IMR-90 (cell line): ENCODE measurements around the gene RDH16. TPM values are rescaled to one million over a fixed set of nuclear protein-coding genes. Genes with fewer than 3 reads are reported as not detected.

Source experiments
- ATAC-seq: fragments of 200-7000 bp; cut with Tn5 transposase; 2 replicates; pipeline ENCODE4 v1.9.1; 2020; ENCODE audit warnings: low read depth, mild to moderate bottlenecking, moderate library complexity
- BruUV-seq: library from RNA; stranded (reverse); fragments of 400-500 nt; replicated peaks from 2 replicates; lab custom pipeline; 2021; lab: Mats Ljungman, UMichigan
- CTCF ChIA-PET: fragments of 300-600 bp; formaldehyde crosslinking; extraction: SDS; loops from one replicate; lab custom pipeline; 2021; ENCODE audit warnings: antibody characterized with exemption; lab: Yijun Ruan, JAX
- POLR2A ChIA-PET: fragments of 300-600 bp; sonication (Branson Sonifier 250); formaldehyde crosslinking; loops from one replicate; lab custom pipeline; 2022; ENCODE audit warnings: antibody characterized with exemption; ENCODE audit not compliant: unreplicated experiment; lab: Charles Lee
- DNase-seq: peaks from one replicate; pipeline ENCODE4 v3.0.0; 2013
- H2AFZ ChIP-seq: replicated peaks from 2 replicates; pipeline ENCODE3; 2013; ENCODE audit warnings: low read length, mild to moderate bottlenecking; ENCODE audit not compliant: poor library complexity
- H2AK5ac ChIP-seq: 2 replicates; pipeline ENCODE4 v1.6.1; 2013; ENCODE audit warnings: low read depth, low read length, inconsistent platforms
- H2AK9ac ChIP-seq: replicated peaks from 2 replicates; pipeline ENCODE3; 2013; ENCODE audit warnings: mild to moderate bottlenecking, low read depth, low read length, moderate library complexity; ENCODE audit not compliant: poor library complexity
- H2BK120ac ChIP-seq: 2 replicates; pipeline ENCODE4 v1.6.1; 2013; ENCODE audit warnings: low read depth, low read length, inconsistent platforms
- H2BK15ac ChIP-seq: 3 replicates; pipeline ENCODE4 v1.6.1; 2013; ENCODE audit warnings: low read depth, low read length, inconsistent platforms
- H2BK20ac ChIP-seq: 2 replicates; pipeline ENCODE4 v1.6.1; 2013; ENCODE audit warnings: low read depth, mild to moderate bottlenecking, inconsistent platforms, low read length, moderate library complexity
- H2BK5ac ChIP-seq: 2 replicates; pipeline ENCODE4 v1.6.1; 2013; ENCODE audit warnings: mild to moderate bottlenecking, low read depth, low read length, inconsistent platforms; ENCODE audit not compliant: poor library complexity, severe bottlenecking
- H3K14ac ChIP-seq: replicated peaks from 2 replicates; pipeline ENCODE4 v1.6.1; 2013; ENCODE audit warnings: low read depth, low read length, inconsistent platforms
- H3K18ac ChIP-seq: 2 replicates; pipeline ENCODE4 v1.6.1; 2013; ENCODE audit warnings: low read depth, low read length, control low read depth
- H3K23ac ChIP-seq: 2 replicates; pipeline ENCODE4 v1.6.1; 2013; ENCODE audit warnings: low read depth, low read length, inconsistent platforms
- H3K27ac ChIP-seq: 2 replicates; pipeline ENCODE4 v1.5.1; 2013; ENCODE audit warnings: mild to moderate bottlenecking, control low read depth, low read length; ENCODE audit not compliant: insufficient read depth
- H3K27me3 ChIP-seq: 2 replicates; pipeline ENCODE4 v1.6.1; 2013; ENCODE audit warnings: low read length; ENCODE audit not compliant: control insufficient read depth, insufficient read depth
- H3K36me3 ChIP-seq: 2 replicates; pipeline ENCODE4 v1.6.1; 2013; ENCODE audit warnings: low read length, mixed read lengths; ENCODE audit not compliant: control insufficient read depth, insufficient read depth
- H3K4ac ChIP-seq: 2 replicates; pipeline ENCODE4 v1.6.1; 2013; ENCODE audit warnings: low read depth, low read length, inconsistent platforms
- H3K4me1 ChIP-seq: 2 replicates; pipeline ENCODE4 v1.6.1; 2013; ENCODE audit warnings: low read length, mixed read lengths; ENCODE audit not compliant: control insufficient read depth, insufficient read depth
- H3K4me2 ChIP-seq: 2 replicates; pipeline ENCODE4 v1.6.1; 2013; ENCODE audit warnings: low read depth, mild to moderate bottlenecking, control low read depth, low read length, moderate library complexity
- H3K4me3 ChIP-seq: 2 replicates; pipeline ENCODE4 v1.5.1; 2013; ENCODE audit warnings: low read depth, mild to moderate bottlenecking, control low read depth, low read length, moderate library complexity; ENCODE audit not compliant: insufficient read depth
- H3K56ac ChIP-seq: 2 replicates; pipeline ENCODE4 v1.6.1; 2013; ENCODE audit warnings: low read length, inconsistent platforms; ENCODE audit not compliant: insufficient read depth; ENCODE audit errors: extremely low read depth
- H3K79me1 ChIP-seq, 2 experiments: 2 replicates each; pipeline ENCODE4 v1.6.1; 2013; ENCODE audit warnings: low read length in 2 of 2, inconsistent platforms in 1 of 2, low read depth in 1 of 2
- H3K9ac ChIP-seq: 2 replicates; pipeline ENCODE4 v1.6.1; 2013; ENCODE audit warnings: low read depth, low read length, control low read depth
- H3K9me1 ChIP-seq: 2 replicates; pipeline ENCODE4 v1.6.1; 2013; ENCODE audit warnings: low read length, inconsistent platforms; ENCODE audit not compliant: insufficient read depth
- H3K9me3 ChIP-seq: 2 replicates; pipeline ENCODE4 v1.6.1; 2013; ENCODE audit warnings: low read length; ENCODE audit not compliant: control insufficient read depth, insufficient read depth
- H4K20me1 ChIP-seq: 2 replicates; pipeline ENCODE4 v1.6.1; 2013; ENCODE audit warnings: low read length, inconsistent platforms; ENCODE audit not compliant: insufficient read depth
- H4K5ac ChIP-seq: 2 replicates; pipeline ENCODE4 v1.6.1; 2013; ENCODE audit warnings: mild to moderate bottlenecking, low read depth, low read length, control low read depth
- H4K8ac ChIP-seq, 2 experiments: 2 replicates each; pipeline ENCODE4 v1.6.1; 2013; ENCODE audit warnings: low read depth in 2 of 2, low read length in 2 of 2, control low read depth in 1 of 2, inconsistent platforms in 1 of 2
- H4K91ac ChIP-seq: 2 replicates; pipeline ENCODE4 v1.6.1; 2013; ENCODE audit warnings: low read depth, low read length, inconsistent platforms; ENCODE audit not compliant: insufficient read depth
- BHLHE40 ChIP-seq: fragments of 150-350 bp; IDR thresholded peaks from 2 replicates; pipeline ENCODE4 v1.6.1; 2016; ENCODE audit warnings: mild to moderate bottlenecking, low read depth, low read length
- CEBPB ChIP-seq: IDR thresholded peaks from 2 replicates; pipeline ENCODE4 v1.6.1; 2012; ENCODE audit warnings: low read depth, low read length, improper control_type of control experiment
- MAFK ChIP-seq: IDR thresholded peaks from 2 replicates; pipeline ENCODE4 v1.6.1; 2012; ENCODE audit warnings: low read depth, low read length, improper control_type of control experiment
- MAZ ChIP-seq: IDR thresholded peaks from 2 replicates; pipeline ENCODE4 v1.6.1; 2012; ENCODE audit warnings: low read depth, mild to moderate bottlenecking, low read length, improper control_type of control experiment, moderate library complexity, borderline replicate concordance
- RAD21 ChIP-seq: IDR thresholded peaks from 2 replicates; pipeline ENCODE4 v1.6.1; 2012; ENCODE audit warnings: low read length, improper control_type of control experiment
- SMC3 ChIP-seq: fragments of 150-350 bp; IDR thresholded peaks from 2 replicates; pipeline ENCODE4 v1.6.1; 2016; ENCODE audit warnings: low read depth, mild to moderate bottlenecking, antibody characterized with exemption, low read length, moderate library complexity
- whole genome bisulfite sequencing, 2 experiments: methylation state at CpG; one replicate each; pipeline versions ENCODE4 v1.1.5 to v1.1.7; 2013; ENCODE audit warnings: missing lambda C conversion rate in 2 of 2; ENCODE audit not compliant: insufficient read length in 1 of 2; ENCODE audit errors: extremely low coverage in 2 of 2; 5-methylcytosine and 5-hydroxymethylcytosine counted together
- dilution Hi-C: fragments of 300-500 bp; cut with HindIII; formaldehyde crosslinking; loops from one replicate; pipeline ENCODE4 v1.14.3; 2018; ENCODE audit warnings: low sequenced_read_pairs; ENCODE audit not compliant: unreplicated experiment
- in situ Hi-C: fragments of 300-500 bp; cut with MboI; formaldehyde crosslinking; loops from 3 replicates; pipeline ENCODE4 v1.14.3; 2019; ENCODE audit warnings: low sequenced_read_pairs, inconsistent platforms, mixed read lengths
- intact Hi-C: fragments of 100-400 bp; cut with micrococcal nuclease; formaldehyde crosslinking; loops from 2 replicates; pipeline ENCODE4 v1.10.0; 2022
- polyA plus RNA-seq, 3 experiments: library from polyadenylated mRNA; depleted of rRNA; stranded (reverse); fragments of >200 nt; gene quantifications; 2 replicates each; pipeline ENCODE4 v1.2.3, GENCODE V29; 2012; ENCODE audit warnings: low replicate concordance in 1 of 3
- total RNA-seq: library from RNA; depleted of rRNA; stranded (reverse); fragments of >200 nt; gene quantifications from 2 replicates; pipeline ENCODE4 v1.2.3, GENCODE V29; 2012
- TF ChIP-seq, protein P1 (sequence below): fragments of 150-350 bp; IDR thresholded peaks from 2 replicates; pipeline ENCODE4 v1.6.1; 2016; ENCODE audit warnings: low read depth, mild to moderate bottlenecking, low read length, moderate library complexity, borderline replicate concordance
- TF ChIP-seq, protein P2 (sequence below): conservative IDR thresholded peaks from 2 replicates; pipeline ENCODE4 v1.5.1; 2012; ENCODE audit warnings: mild to moderate bottlenecking, low read depth, low read length, improper control_type of control experiment
- TF ChIP-seq, protein P3 (sequence below): fragments of 150-350 bp; IDR thresholded peaks from 2 replicates; pipeline ENCODE4 v1.6.1; 2017; ENCODE audit warnings: mild to moderate bottlenecking, antibody characterized with exemption, low read length, low read depth

The RDH16 gene
- total and polyA plus RNA-seq, 2 of the 4 experiments (the other 2 are of a cell fraction), result not detected

DNA sequence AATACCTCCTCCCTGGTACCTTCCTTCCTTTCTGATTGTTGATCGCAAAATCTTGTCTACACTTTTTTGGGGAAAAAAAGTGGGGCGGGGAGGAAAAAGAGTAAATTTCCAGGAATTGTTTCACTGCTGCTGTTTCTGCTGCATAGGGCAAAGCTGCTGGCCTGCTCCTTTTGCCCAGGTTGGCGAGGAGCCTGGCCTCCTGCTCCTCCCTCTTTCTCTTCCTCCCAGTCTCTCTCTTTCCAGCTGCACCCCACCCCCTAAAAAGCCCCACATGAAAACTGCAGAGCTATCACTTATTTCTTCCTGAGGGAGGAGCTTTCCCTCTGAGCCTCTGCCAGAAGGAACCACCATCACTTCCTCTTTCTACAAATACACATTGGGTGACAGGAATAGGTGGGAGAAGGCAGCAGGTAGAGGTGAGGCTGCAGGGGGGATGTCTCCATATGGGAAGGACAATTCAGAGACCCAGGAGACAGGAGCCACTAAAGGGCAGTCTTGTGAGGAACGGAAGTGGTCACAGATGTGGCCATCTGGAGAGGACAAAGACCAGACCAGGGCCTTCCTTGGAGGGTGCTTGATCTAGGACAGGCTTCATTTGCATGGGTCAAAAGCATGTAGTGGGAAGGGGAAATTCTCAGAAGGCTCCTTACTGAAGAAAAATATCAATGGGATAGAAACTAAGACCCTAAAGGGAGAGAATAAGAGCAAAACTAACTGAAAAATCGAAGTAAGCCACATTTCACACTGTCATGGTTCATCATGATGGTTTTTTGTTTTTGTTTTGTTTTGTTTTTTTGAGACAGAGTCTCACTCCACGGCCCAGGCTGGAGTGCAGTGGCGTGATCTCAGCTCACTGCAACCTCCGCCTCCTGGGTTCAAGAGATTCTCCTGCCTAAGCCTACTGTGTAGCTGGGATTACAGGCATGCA, 34.2 kb upstream of the RDH16 start (continued):
- TF ChIP-seq MAZ (no peak), SMC3 (no peak)

DNA sequence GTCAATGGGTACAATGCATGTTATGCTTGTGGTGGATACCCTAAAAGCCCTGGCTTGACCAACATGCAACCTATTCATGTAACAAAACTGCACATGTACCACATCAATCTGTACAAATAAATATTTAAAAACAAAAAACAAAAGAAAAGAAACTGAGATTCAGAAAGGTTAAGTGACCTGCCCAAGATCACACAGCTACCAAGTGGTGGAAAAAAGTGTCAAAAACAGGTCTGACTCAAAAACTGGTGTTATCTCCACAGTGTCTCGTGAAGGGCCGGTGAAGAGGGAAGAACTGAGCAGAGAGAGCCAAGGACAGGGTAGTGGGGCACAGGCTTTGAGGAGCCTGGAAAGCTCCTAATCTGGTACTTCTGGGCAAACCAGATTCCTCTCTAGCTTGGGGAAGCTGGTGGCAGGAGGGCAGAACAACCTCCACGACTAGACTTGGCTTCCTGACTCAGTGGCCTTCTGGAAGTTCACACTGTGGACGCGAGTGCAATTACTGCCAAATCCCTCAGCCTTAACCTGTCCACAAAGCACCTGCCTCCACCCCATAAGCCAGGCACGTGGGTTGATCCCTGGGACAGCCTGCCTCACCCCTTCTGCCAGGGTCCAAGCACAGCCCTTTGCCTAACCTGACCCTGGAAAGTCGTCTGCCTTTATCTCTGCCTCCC, 33.4 kb upstream of the RDH16 start:
- Histone ChIP-seq H2BK120ac (no peak overlapping the region), H4K20me1 (peaks cover 3% of the 10 kb centered on the region; the same call in 1 of the 2 replicates), H3K14ac (0 out of 2 replicates have a peak overlapping the region, but pooled peaks have one; percentile 2), H3K23ac (peak overlapping the region; percentile 34; the same call in 1 of the 2 replicates), H2BK5ac (no peak overlapping the region), H3K36me3 (peaks cover 5% of the 10 kb centered on the region; the same call in 1 of the 2 replicates), H2AFZ (no peak overlapping the region), H2AK9ac (no peak overlapping the region), H3K9ac (no peak overlapping the region), H4K91ac (no peak overlapping the region), H3K27me3 (no peaks in the 10 kb centered on the region), H3K4me1 (peaks cover 4% of the 10 kb centered on the region), H2BK15ac (no peak overlapping the region), H3K4me3 (no peak overlapping the region), H3K79me1 (no peaks in the 10 kb centered on the region), H2BK20ac (no peak overlapping the region), H2AK5ac (no peak overlapping the region), H4K8ac (no peak overlapping the region), H3K9me3 (no peaks in the 10 kb centered on the region), H3K27ac (no peak overlapping the region), H3K4me2 (no peak overlapping the region), H3K56ac (no peak overlapping the region), H3K9me1 (0 out of 2 replicates have a peak, but pooled peaks cover 2% of the 10 kb centered on the region), H3K4ac (no peak overlapping the region; the same call in 1 of the 2 replicates), H4K5ac (no peak overlapping the region), H3K18ac (no peak overlapping the region)
- ChIA-PET CTCF (interaction anchor here (1.0 kb wide), 1 partner anchor 10 kb away, joined by 3 read pairs; no protein-coding TSS in a partner anchor), POLR2A (no interaction called here)
- dilution Hi-C loops (no loop called here), in situ Hi-C loops (loop anchor here (25.0 kb wide), 1 partner anchor 478 kb away; the partner anchor contains the start of gene RBMS2), intact Hi-C loops (no loop called here)
- WGBS, 2 experiments, result no CpG with 5 or more reads among the region's 7 CpGs
- no peak for DNase-seq
- ATAC-seq, result no peak
- no TSS peak for BruUV-seq
- no peak for TF ChIP-seq CEBPB
- TF ChIP-seq, protein P1, sequence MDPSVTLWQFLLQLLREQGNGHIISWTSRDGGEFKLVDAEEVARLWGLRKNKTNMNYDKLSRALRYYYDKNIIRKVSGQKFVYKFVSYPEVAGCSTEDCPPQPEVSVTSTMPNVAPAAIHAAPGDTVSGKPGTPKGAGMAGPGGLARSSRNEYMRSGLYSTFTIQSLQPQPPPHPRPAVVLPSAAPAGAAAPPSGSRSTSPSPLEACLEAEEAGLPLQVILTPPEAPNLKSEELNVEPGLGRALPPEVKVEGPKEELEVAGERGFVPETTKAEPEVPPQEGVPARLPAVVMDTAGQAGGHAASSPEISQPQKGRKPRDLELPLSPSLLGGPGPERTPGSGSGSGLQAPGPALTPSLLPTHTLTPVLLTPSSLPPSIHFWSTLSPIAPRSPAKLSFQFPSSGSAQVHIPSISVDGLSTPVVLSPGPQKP, result no peak
- TF ChIP-seq, protein P2, sequence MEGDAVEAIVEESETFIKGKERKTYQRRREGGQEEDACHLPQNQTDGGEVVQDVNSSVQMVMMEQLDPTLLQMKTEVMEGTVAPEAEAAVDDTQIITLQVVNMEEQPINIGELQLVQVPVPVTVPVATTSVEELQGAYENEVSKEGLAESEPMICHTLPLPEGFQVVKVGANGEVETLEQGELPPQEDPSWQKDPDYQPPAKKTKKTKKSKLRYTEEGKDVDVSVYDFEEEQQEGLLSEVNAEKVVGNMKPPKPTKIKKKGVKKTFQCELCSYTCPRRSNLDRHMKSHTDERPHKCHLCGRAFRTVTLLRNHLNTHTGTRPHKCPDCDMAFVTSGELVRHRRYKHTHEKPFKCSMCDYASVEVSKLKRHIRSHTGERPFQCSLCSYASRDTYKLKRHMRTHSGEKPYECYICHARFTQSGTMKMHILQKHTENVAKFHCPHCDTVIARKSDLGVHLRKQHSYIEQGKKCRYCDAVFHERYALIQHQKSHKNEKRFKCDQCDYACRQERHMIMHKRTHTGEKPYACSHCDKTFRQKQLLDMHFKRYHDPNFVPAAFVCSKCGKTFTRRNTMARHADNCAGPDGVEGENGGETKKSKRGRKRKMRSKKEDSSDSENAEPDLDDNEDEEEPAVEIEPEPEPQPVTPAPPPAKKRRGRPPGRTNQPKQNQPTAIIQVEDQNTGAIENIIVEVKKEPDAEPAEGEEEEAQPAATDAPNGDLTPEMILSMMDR, result no peak
- TF ChIP-seq MAFK, result no peak
- no peak for TF ChIP-seq BHLHE40
- no peak for TF ChIP-seq RAD21
- TF ChIP-seq, protein P3, sequence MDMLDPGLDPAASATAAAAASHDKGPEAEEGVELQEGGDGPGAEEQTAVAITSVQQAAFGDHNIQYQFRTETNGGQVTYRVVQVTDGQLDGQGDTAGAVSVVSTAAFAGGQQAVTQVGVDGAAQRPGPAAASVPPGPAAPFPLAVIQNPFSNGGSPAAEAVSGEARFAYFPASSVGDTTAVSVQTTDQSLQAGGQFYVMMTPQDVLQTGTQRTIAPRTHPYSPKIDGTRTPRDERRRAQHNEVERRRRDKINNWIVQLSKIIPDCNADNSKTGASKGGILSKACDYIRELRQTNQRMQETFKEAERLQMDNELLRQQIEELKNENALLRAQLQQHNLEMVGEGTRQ, result no peak
- TF ChIP-seq SMC3, result no peak
